Stimulated activated CD8-positive, alpha-beta memory T cell treated with anti-CD3 and anti-CD28 coated beads, Interleukin-4, amount 100 ng/mL, for 1 hour (primary cell): ENCODE data around the gene RBBP8NL.

Experiments used
- DNase-seq, 2 donors: peaks; one replicate each; pipeline ENCODE4 v3.0.0-alpha.2; 2020; ENCODE audit warnings: low read depth in 2 of 2, low spot score in 1 of 2

RBBP8NL gene

GRCh38 chr20:62462976-62463592 lies 35.7 kb upstream of the RBBP8NL start:
- DNase-seq: no peak

GRCh38 chr20:62461834-62462233 lies 34.5 kb upstream of the RBBP8NL start:
- DNase-seq: no peak

GRCh38 chr20:62461157-62461556 lies 33.8 kb upstream of the RBBP8NL start:
- DNase-seq: no peak

GRCh38 chr20:62460678-62461077 lies 33.3 kb upstream of the RBBP8NL start:
- no peak for DNase-seq

GRCh38 chr20:62459488-62459887 lies 32.1 kb upstream of the RBBP8NL start:
- DNase-seq: no peak

GRCh38 chr20:62458275-62459251 lies 31.2 kb upstream of the RBBP8NL start:
- no peak for DNase-seq

- no peak for DNase-seq
Measured at GRCh38 chr20:62457831-62458230, 30.5 kb upstream of the RBBP8NL start.

GRCh38 chr20:62457098-62457497 lies 29.8 kb upstream of the RBBP8NL start:
- no peak for DNase-seq

- DNase-seq: no peak
Measured at GRCh38 chr20:62455929-62456328, 28.6 kb upstream of the RBBP8NL start.

GRCh38 chr20:62454904-62455636 lies 27.7 kb upstream of the RBBP8NL start:
- DNase-seq: no peak

GRCh38 chr20:62453186-62453808 lies 26.0 kb upstream of the RBBP8NL start:
- no peak for DNase-seq

GRCh38 chr20:62452475-62453095 lies 25.2 kb upstream of the RBBP8NL start:
- no peak for DNase-seq

GRCh38 chr20:62451970-62452369 lies 24.6 kb upstream of the RBBP8NL start:
- no peak for DNase-seq

GRCh38 chr20:62451156-62451767 lies 23.9 kb upstream of the RBBP8NL start:
- no peak for DNase-seq

GRCh38 chr20:62449951-62450691 lies 22.8 kb upstream of the RBBP8NL start:
- DNase-seq: no peak

- DNase-seq: no peak
Measured at GRCh38 chr20:62448788-62449187, 21.4 kb upstream of the RBBP8NL start.

GRCh38 chr20:62448038-62448437 lies 20.7 kb upstream of the RBBP8NL start:
- DNase-seq: no peak

- no peak for DNase-seq
Measured at GRCh38 chr20:62446888-62447869, 19.8 kb upstream of the RBBP8NL start.

- DNase-seq: no peak
Measured at GRCh38 chr20:62446481-62446880, 19.1 kb upstream of the RBBP8NL start.
